H9 (cell line): ENCODE results near the gene DHPS. TPM values are rescaled to one million over a fixed set of nuclear protein-coding genes. Genes with fewer than 3 reads are reported as not detected.

Experiments used
- DNase-seq: peaks from one replicate; pipeline ENCODE4 v3.0.0-alpha.2; 2017
- H2AFZ ChIP-seq: one replicate; pipeline ENCODE4 v1.6.1; 2013; ENCODE audit warnings: mild to moderate bottlenecking, low read length, control low read depth, moderate library complexity
- H2AK5ac ChIP-seq: 2 replicates; pipeline ENCODE4 v1.6.1; 2013; ENCODE audit warnings: low read length, control low read depth, mixed read lengths; ENCODE audit not compliant: insufficient read length
- H2BK120ac ChIP-seq: one replicate; pipeline ENCODE4 v1.6.1; 2013; ENCODE audit warnings: low read depth, mild to moderate bottlenecking, low read length, control low read depth, inconsistent platforms; ENCODE audit not compliant: poor library complexity, severe bottlenecking
- H2BK12ac ChIP-seq: 2 replicates; pipeline ENCODE4 v1.6.1; 2013; ENCODE audit warnings: low read length, control low read depth, mixed read lengths, low read depth; ENCODE audit not compliant: insufficient read length
- H2BK15ac ChIP-seq: 2 replicates; pipeline ENCODE4 v1.6.1; 2013; ENCODE audit warnings: low read depth, low read length, control low read depth
- H2BK20ac ChIP-seq: one replicate; pipeline ENCODE4 v1.6.1; 2013; ENCODE audit warnings: low read depth, mild to moderate bottlenecking, low read length, control low read depth, inconsistent platforms; ENCODE audit not compliant: poor library complexity, severe bottlenecking
- H2BK5ac ChIP-seq: 2 replicates; pipeline ENCODE4 v1.6.1; 2013; ENCODE audit warnings: low read length, control low read depth, mixed read lengths; ENCODE audit not compliant: insufficient read length
- H3K14ac ChIP-seq: 2 replicates; pipeline ENCODE4 v1.6.1; 2013; ENCODE audit warnings: low read length, control low read depth; ENCODE audit not compliant: insufficient read depth
- H3K18ac ChIP-seq: 2 replicates; pipeline ENCODE4 v1.6.1; 2013; ENCODE audit warnings: low read depth, mild to moderate bottlenecking, mixed read lengths, low read length, control low read depth; ENCODE audit not compliant: insufficient read length
- H3K23ac ChIP-seq: 2 replicates; pipeline ENCODE4 v1.6.1; 2013; ENCODE audit warnings: low read length, control low read depth, mixed read lengths, low read depth; ENCODE audit not compliant: insufficient read length
- H3K23me2 ChIP-seq: 2 replicates; pipeline ENCODE4 v1.6.1; 2013; ENCODE audit warnings: low read depth, mild to moderate bottlenecking, mixed read lengths, low read length, control low read depth; ENCODE audit not compliant: insufficient read length, poor library complexity, severe bottlenecking
- H3K27ac ChIP-seq: 2 replicates; pipeline ENCODE4 v1.5.1; 2013; ENCODE audit warnings: low read length, control low read depth, mixed read lengths, low read depth; ENCODE audit not compliant: insufficient read length
- H3K27me3 ChIP-seq: 2 replicates; pipeline ENCODE4 v1.6.1; 2013; ENCODE audit warnings: low read length, control low read depth, inconsistent platforms; ENCODE audit not compliant: insufficient read depth
- H3K4ac ChIP-seq: 2 replicates; pipeline ENCODE4 v1.6.1; 2013; ENCODE audit warnings: low read depth, mild to moderate bottlenecking, control low read depth, inconsistent platforms, low read length, moderate library complexity
- H3K4me1 ChIP-seq: 2 replicates; pipeline ENCODE4 v1.6.1; 2013; ENCODE audit warnings: low read length, control low read depth, inconsistent platforms; ENCODE audit not compliant: insufficient read depth
- H3K4me2 ChIP-seq: 2 replicates; pipeline ENCODE4 v1.6.1; 2013; ENCODE audit warnings: low read length, control low read depth, mixed read lengths; ENCODE audit not compliant: insufficient read length, insufficient read depth
- H3K56ac ChIP-seq: 2 replicates; pipeline ENCODE4 v1.6.1; 2013; ENCODE audit warnings: low read depth, mild to moderate bottlenecking, mixed read lengths, low read length, control low read depth; ENCODE audit not compliant: insufficient read length
- H3K79me1 ChIP-seq: 2 replicates; pipeline ENCODE4 v1.6.1; 2013; ENCODE audit warnings: low read depth, mild to moderate bottlenecking, moderate library complexity, low read length, control low read depth, inconsistent platforms; ENCODE audit not compliant: insufficient read depth, poor library complexity, severe bottlenecking
- H3K79me2 ChIP-seq: 2 replicates; pipeline ENCODE4 v1.6.1; 2013; ENCODE audit warnings: low read length, control low read depth, inconsistent platforms; ENCODE audit not compliant: insufficient read depth
- H3K9ac ChIP-seq: 2 replicates; pipeline ENCODE4 v1.6.1; 2013; ENCODE audit warnings: low read length, control low read depth, mixed read lengths; ENCODE audit not compliant: insufficient read length; ENCODE audit errors: extremely low read depth
- H3K9me3 ChIP-seq: one replicate; pipeline ENCODE4 v1.6.1; 2013; ENCODE audit warnings: low read depth, low read length, inconsistent platforms; ENCODE audit not compliant: control insufficient read depth
- H3T11ph ChIP-seq: one replicate; pipeline ENCODE4 v1.6.1; 2013; ENCODE audit warnings: mild to moderate bottlenecking, low read length, control low read depth, inconsistent platforms
- H4K20me1 ChIP-seq: one replicate; pipeline ENCODE4 v1.6.1; 2013; ENCODE audit not compliant: control insufficient read depth, insufficient read length, insufficient read depth
- H4K5ac ChIP-seq: 2 replicates; pipeline ENCODE4 v1.6.1; 2013; ENCODE audit warnings: low read depth, mild to moderate bottlenecking, mixed read lengths, low read length, control low read depth; ENCODE audit not compliant: insufficient read length
- H4K8ac ChIP-seq: replicated peaks from 2 replicates; pipeline ENCODE4 v1.6.1; 2013; ENCODE audit warnings: low read length, control low read depth, mixed read lengths, low read depth; ENCODE audit not compliant: insufficient read length
- H4K91ac ChIP-seq: 2 replicates; pipeline ENCODE4 v1.6.1; 2013; ENCODE audit warnings: low read depth, mild to moderate bottlenecking, moderate library complexity, mixed read lengths, low read length, control low read depth; ENCODE audit not compliant: insufficient read length
- H3K27ac Mint-ChIP-seq, 3 experiments: 2 replicates in 2 of 3; 3 replicates in 1 of 3; pipeline ENCODE4 v1.8.0; 2020 to 2021; ENCODE audit warnings: mixed read lengths in 3 of 3, mild to moderate bottlenecking in 1 of 3, moderate library complexity in 1 of 3
- H3K27me3 Mint-ChIP-seq: 2 replicates; pipeline ENCODE4 v1.8.0; 2021; ENCODE audit warnings: low read depth, mild to moderate bottlenecking, moderate library complexity, mixed read lengths
- H3K36me3 Mint-ChIP-seq, 3 experiments: 2 replicates in 2 of 3; 3 replicates in 1 of 3; pipeline ENCODE4 v1.8.0; 2020 to 2021; ENCODE audit warnings: low read depth in 3 of 3, mixed read lengths in 3 of 3; ENCODE audit not compliant: insufficient read depth in 1 of 3
- H3K4me1 Mint-ChIP-seq, 2 experiments: 2 replicates each; pipeline ENCODE4 v1.8.0; 2020; ENCODE audit warnings: mixed read lengths in 2 of 2
- H3K4me3 Mint-ChIP-seq, 2 experiments: 2 replicates in 1 of 2; 3 replicates in 1 of 2; pipeline ENCODE4 v1.8.0; 2020 to 2021; ENCODE audit warnings: mild to moderate bottlenecking in 2 of 2, mixed read lengths in 2 of 2, moderate library complexity in 1 of 2
- H3K9me3 Mint-ChIP-seq, 2 experiments: 2 replicates in 1 of 2; 3 replicates in 1 of 2; pipeline ENCODE4 v1.8.0; 2020; ENCODE audit warnings: mild to moderate bottlenecking in 2 of 2, mixed read lengths in 2 of 2, moderate library complexity in 1 of 2
- CTCF ChIP-seq: fragments of 200-600 bp; sonication (generic); conservative IDR thresholded peaks from 3 replicates; pipeline ENCODE4 v1.8.0; 2021; ENCODE audit warnings: antibody characterized with exemption, mild to moderate bottlenecking
- WGBS: extraction: QIAGEN DNeasy Blood & Tissue Kit; methylation state at CpG from one replicate; pipeline ENCODE4 v1.1.7; 2013; ENCODE audit warnings: missing lambda C conversion rate, low lambda C conversion rate, mixed read lengths; ENCODE audit not compliant: insufficient read length; ENCODE audit errors: extremely low coverage; 5-methylcytosine and 5-hydroxymethylcytosine counted together
- total RNA-seq: library from RNA; stranded (reverse); gene quantifications from 2 replicates; pipeline ENCODE4 v1.2.1, GENCODE V29; 2021

DHPS gene
- total RNA-seq, 1 experiment from 2014 or later = 94.9 TPM

- Histone ChIP-seq H2BK20ac (no peak overlapping the region), H2AK5ac (no peak overlapping the region), H4K91ac (no peak overlapping the region), H4K8ac (no peak overlapping the region), H2BK15ac (no peak overlapping the region), H3T11ph (no peak overlapping the region), H4K20me1 (no peaks in the 10 kb centered on the region), H3K18ac (no peak overlapping the region), H3K56ac (no peak overlapping the region), H3K79me1 (no peaks in the 10 kb centered on the region), H4K5ac (no peak overlapping the region), H3K14ac (no peak overlapping the region), H3K23ac (no peak overlapping the region), H3K79me2 (no peaks in the 10 kb centered on the region), H3K23me2 (peaks cover 15% of the 10 kb centered on the region), H3K27ac (no peak overlapping the region), H3K4me2 (no peak overlapping the region), H2BK5ac (no peak overlapping the region), H3K9me3 (no peaks in the 10 kb centered on the region), H3K4ac (no peak overlapping the region), H3K4me1 (no peaks in the 10 kb centered on the region), H2BK12ac (no peak overlapping the region), H3K9ac (no peak overlapping the region), H2BK120ac (no peak overlapping the region), H2AFZ (no peak overlapping the region), H3K27me3 (no peaks in the 10 kb centered on the region)
- no peak for DNase-seq
- H3K9me3 Mint-ChIP-seq = no peaks in the 10 kb centered on the region; a peak in 1 of 5 replicates
- H3K27me3 Mint-ChIP-seq = peaks cover 2% of the 10 kb centered on the region
- TF ChIP-seq CTCF = no peak
- H3K27ac Mint-ChIP-seq = no peak overlapping the region
- peaks cover 26 to 63% (median 56%) of the 10 kb centered on the region in 3 experiments for H3K36me3 Mint-ChIP-seq
- WGBS = no CpG with 5 or more reads among the region's 10 CpGs
- peaks cover 15 to 31% of the 10 kb centered on the region in 2 experiments for H3K4me1 Mint-ChIP-seq
- no peak overlapping the region; a peak in 1 of 5 replicates for H3K4me3 Mint-ChIP-seq
These were observed 8.9 kb downstream of the DHPS start for GRCh38 chr19:12672744-12673143.
